Activated CD8-positive, alpha-beta memory T cell treated with anti-CD3 and anti-CD28 coated beads for 1 hour (primary cell): ENCODE measurements around the gene MACROD1.

ENCODE experiments used
- DNase-seq, 2 donors: peaks; one replicate each; pipeline ENCODE4 v3.0.0-alpha.2; 2020; ENCODE audit warnings: low read depth in 1 of 2; ENCODE audit errors: extremely low read depth in 1 of 2

The MACROD1 gene

GRCh38 chr11:64020976-64021756 lies 144.7 kb downstream of the MACROD1 start:
- DNase-seq: no peak

DNA sequence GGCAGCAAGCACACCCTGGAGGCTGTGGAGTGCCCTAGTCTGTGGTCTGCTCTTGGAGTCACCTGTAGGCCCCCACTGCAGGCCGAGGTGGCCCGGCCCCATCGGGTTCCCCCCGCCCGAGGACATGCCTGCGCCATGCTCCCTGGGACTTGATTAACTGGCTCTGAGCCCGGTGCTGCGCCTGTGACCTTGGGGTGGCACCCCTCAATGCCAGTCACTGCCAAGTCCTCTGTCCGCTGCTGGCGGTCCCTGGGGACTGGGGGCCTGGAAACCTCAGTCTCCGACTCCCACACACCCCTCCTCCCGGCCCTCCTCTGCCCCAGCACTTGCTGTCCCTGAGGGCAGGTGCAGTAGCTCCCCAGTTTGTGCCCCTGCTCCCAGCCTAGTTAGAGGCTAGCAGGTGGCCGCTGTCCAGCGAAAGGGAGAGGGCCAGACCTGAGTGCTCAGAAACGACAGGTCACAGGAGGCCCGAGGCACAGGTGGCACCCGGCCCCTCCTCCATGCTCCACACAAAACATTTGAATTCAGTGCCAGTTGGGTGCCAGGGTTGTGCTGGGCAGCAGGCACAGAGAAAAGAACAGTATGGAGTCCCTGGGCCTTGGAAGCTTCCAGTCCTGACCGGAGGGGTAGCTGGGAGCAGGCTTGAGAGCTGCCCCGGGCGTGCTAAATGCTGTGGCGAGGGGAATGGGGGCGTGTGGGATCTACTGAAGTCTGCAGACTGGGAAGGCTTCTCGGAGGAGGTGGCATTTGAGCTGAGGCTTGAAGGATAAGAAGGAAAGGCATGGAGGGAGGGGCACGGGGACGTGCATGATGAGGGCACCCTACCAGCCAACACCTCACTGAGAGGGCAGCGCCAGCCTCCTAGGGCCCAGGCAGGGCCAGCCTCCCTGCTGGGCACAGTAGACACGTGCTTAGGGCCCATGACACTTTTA lies 146.5 kb downstream of the MACROD1 start:
- DNase-seq: no peak

GRCh38 chr11:64018310-64018709 lies 147.6 kb downstream of the MACROD1 start:
- DNase-seq: no peak

DNA sequence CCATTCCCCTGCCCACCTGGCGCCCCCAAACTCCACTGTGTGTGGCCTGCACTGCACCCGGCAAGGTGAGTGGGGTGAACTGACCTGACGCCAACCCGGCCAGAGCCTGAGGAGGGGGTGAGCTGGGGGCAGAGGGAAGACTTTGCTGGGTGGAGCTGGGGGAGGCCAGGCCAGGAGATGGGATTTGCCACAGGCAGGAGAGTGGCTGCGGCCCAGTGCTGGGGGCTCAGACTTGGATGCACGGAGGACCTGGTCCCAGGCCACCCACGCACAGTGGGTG lies 148.0 kb downstream of the MACROD1 start:
- DNase-seq: no peak

- DNase-seq: no peak
Observed at GRCh38 chr11:64015935-64016845, 149.7 kb downstream of the MACROD1 start.

DNA sequence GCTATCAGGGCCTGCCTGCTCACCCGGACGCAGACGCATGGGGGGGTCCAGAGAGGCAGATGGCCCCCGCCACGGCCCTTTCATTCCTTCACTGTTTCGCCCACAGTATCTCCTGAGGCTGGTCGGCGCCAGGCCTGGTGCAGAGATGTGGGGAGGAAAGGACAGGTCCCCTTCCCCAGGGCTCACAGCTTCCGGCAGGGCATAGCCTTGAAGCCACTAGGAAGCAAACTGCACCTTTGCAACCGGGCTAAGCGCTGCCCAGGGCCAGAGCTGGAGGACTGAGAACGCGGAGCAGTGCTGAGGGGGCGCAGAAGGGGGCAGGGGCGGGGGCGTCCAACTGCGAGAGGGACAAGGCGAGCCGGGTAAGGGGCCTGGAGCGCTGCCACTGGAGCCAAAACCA lies 150.4 kb downstream of the MACROD1 start:
- DNase-seq: no peak

DNA sequence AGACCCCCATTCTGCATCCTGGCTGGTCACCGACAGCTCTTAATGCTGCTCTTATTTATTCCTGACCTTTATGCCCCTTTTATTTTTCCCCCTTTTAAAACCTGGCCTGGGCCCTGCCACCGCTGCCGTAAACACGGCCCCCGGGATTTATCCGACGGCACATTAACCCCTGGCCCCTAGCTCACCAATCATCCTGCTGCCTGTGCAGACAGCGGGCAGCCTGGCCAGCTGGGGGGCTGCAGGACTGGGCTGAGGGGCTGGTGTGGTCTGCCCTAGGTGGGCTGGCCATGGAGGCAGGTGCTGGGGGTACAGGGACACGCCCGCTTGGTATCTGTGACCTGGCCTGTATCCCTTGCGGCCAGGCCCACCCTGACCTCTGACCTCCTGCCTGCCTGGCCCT lies 151.6 kb downstream of the MACROD1 start:
- DNase-seq: no peak

DNA sequence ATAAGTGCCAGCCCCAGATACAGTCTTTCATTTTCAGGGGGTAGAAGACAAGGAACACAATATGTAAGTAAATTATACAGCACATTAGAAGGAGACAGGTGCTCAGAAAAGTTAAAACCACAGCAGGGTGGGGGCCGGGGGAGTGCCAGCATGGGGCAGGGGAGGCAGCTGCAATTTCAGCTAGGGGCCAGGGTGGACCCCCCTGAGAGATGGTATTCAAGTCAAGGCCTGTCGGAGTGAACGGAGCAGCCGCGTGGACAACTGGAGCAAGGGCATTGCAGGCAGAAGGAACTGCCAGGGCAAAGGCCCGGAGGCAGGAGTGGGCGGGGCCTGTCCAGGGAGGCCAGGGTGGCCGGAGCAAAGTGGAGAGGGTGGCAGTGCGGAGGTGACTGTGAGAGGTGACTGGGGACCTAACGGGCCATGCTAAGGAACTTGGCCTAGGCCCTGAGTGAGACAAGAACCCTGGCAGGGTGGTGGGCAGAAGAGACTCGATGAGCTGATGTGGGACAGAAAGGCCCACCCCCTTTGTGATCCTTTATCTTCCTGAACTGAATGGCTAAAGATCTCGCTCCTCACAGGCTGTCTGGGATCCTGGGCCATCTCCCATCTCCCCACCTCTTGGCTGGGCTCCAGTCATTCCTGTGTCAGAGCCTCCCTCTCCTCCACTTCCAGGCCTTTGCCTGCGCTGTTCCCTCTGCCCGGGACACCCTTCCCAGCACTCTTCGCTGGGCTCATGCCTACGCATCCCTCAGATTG lies 152.6 kb downstream of the MACROD1 start:
- no peak for DNase-seq

- no peak for DNase-seq
Observed at GRCh38 chr11:64011371-64011770, 154.5 kb downstream of the MACROD1 start.

GRCh38 chr11:64010783-64011182 lies 155.1 kb downstream of the MACROD1 start:
- DNase-seq: no peak

- DNase-seq: no peak
Observed at GRCh38 chr11:64009710-64010109, 156.2 kb downstream of the MACROD1 start.

- no peak for DNase-seq
Observed at GRCh38 chr11:64008914-64009633, 156.8 kb downstream of the MACROD1 start.

DNA sequence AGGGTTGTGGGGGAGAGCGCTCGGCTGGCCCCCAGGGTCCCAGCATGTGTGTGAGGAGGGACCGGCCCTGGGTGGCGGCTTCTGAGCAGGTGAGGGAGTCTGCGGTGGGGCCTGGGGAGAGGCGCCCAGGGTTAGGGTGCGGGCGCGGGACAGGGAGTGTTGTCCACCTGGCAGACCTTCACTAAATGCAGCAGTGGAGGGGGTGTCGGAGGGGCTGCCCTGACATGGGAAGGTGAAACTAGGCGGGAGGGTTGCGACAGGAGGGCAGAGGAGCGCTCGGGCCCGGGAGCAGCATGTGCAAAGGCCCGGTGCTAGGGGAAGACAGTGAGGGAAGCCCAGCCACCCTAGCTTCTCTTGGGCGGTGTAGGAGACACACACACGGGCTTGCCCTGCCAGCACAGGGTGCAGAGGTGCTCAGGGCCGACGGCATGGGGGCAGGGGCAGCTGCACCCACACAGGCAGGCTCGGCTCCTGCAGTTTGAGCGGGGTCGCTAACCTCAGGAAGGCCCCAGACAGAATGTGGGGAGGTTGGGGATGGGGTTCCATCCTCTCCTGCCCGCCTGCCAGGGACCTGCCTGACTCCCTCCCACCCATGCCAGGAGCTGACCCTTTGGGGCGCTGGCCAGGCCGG lies 157.5 kb downstream of the MACROD1 start:
- no peak for DNase-seq

- no peak for DNase-seq
Observed at GRCh38 chr11:64007629-64008282, 158.2 kb downstream of the MACROD1 start.

DNA sequence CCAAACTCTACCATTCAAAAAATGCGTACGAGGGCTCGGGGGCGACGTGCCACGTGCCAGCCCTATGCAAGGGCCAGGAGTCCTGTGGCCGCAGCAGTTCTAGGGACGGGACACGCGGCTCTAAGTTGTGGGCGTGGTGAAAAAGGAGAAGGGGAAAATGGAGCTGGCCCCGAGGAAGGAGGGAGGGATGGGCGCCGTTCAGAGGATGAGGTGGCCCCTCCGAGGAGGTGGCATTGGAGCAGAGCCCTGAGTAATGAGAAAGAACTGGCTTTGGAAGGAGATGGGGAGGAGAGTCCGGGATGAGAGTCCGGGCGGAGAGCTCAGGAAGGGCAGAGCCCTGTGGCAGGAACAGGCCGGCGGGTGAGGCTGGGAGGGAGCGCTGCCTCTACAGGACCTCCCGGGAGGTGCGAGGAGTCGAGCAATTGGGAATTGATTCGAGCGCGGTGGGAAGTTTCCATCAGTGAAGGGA lies 158.7 kb downstream of the MACROD1 start:
- DNase-seq: no peak

DNA sequence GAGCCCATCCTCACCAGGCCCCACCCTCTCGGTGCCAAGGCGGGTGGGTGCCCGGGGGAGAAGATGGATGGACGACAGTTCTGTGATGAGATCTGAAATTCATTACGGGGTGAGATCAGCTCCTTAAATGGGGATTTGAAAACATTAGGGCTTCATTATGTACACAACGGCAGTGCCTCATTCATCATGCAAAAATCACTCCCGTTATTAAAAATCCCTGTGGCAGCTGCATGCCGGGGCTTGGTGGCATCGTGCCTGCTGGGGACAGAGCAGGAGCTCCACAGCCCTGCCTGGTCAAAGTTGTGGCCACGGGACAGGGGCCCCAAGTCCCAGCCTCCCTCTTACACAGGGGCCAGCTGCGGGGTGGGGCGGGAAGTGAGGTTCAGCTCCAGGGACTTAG lies 159.5 kb downstream of the MACROD1 start:
- no peak for DNase-seq

- no peak for DNase-seq
Observed at GRCh38 chr11:64005691-64006090, 160.2 kb downstream of the MACROD1 start.

- DNase-seq: no peak
Observed at GRCh38 chr11:64004590-64004984, 161.3 kb downstream of the MACROD1 start.
